SU-DHL-6 (cell line): ENCODE results near the gene PTPN20.

Experiments
- H2AFZ ChIP-seq: fragments of 200-600 bp; sonication (generic); 2 replicates; pipeline ENCODE4 v1.6.1; 2014; ENCODE audit warnings: low read depth, mild to moderate bottlenecking, moderate library complexity, mixed read lengths, antibody characterized with exemption, low read length; ENCODE audit not compliant: severe bottlenecking
- H3F3A ChIP-seq: fragments of 200-600 bp; shearing (Covaris generic); 2 replicates; pipeline ENCODE4 v1.6.0; 2016; ENCODE audit warnings: antibody characterized with exemption, mild to moderate bottlenecking; ENCODE audit not compliant: insufficient read depth
- H3K27ac ChIP-seq: fragments of 200-600 bp; sonication (generic); 2 replicates; pipeline ENCODE4 v1.5.1; 2016; ENCODE audit warnings: low read depth, mild to moderate bottlenecking, low read length, moderate library complexity, mixed read lengths
- H3K27me3 ChIP-seq: fragments of 200-600 bp; sonication (generic), shearing (Covaris generic); 2 replicates; pipeline ENCODE4 v1.6.0; 2014; ENCODE audit warnings: mild to moderate bottlenecking, low read length
- H3K36me3 ChIP-seq: fragments of 200-600 bp; sonication (generic); 2 replicates; pipeline ENCODE4 v1.6.1; 2014; ENCODE audit warnings: mild to moderate bottlenecking, low read length, mixed read lengths
- H3K4me2 ChIP-seq: fragments of 300-600, 200-600 bp; shearing (Covaris generic), sonication (generic); 2 replicates; pipeline ENCODE4 v1.6.0; 2014; ENCODE audit warnings: low read length, low read depth, mild to moderate bottlenecking; ENCODE audit not compliant: poor library complexity, severe bottlenecking
- H3K4me3 ChIP-seq: fragments of 200-600 bp; sonication (generic); 2 replicates; pipeline ENCODE4 v1.5.1; 2014; ENCODE audit warnings: antibody characterized with exemption, low read length, mild to moderate bottlenecking, mixed read lengths; ENCODE audit not compliant: insufficient read depth, poor library complexity, severe bottlenecking
- H3K79me2 ChIP-seq: fragments of 200-600 bp; sonication (generic); 2 replicates; pipeline ENCODE4 v1.6.1; 2014; ENCODE audit warnings: mild to moderate bottlenecking, low read length, moderate library complexity; ENCODE audit not compliant: insufficient read depth
- H3K9ac ChIP-seq: fragments of 200-600 bp; sonication (generic); 2 replicates; pipeline ENCODE4 v1.7.0; 2014; ENCODE audit warnings: mild to moderate bottlenecking, low read length
- H3K9me2 ChIP-seq: fragments of 200-600 bp; sonication (generic); replicated peaks from 2 replicates; pipeline ENCODE4 v1.6.1; 2014; ENCODE audit warnings: low read length; ENCODE audit not compliant: insufficient read depth
- H3K9me3 ChIP-seq: fragments of 200-600 bp; sonication (generic); 2 replicates; pipeline ENCODE4 v1.6.1; 2014; ENCODE audit warnings: low read length, mixed read lengths; ENCODE audit not compliant: insufficient read depth
- H4K20me1 ChIP-seq: fragments of 200-600 bp; sonication (generic); 2 replicates; pipeline ENCODE4 v1.6.1; 2014; ENCODE audit warnings: low read depth, mild to moderate bottlenecking, antibody characterized with exemption, low read length, moderate library complexity, mixed read lengths
- CTCF ChIP-seq: fragments of 200-600 bp; sonication (generic); IDR thresholded peaks from one replicate; pipeline ENCODE4 v1.5.1; 2017; ENCODE audit warnings: antibody characterized with exemption, mild to moderate bottlenecking, low read length, moderate library complexity; ENCODE audit not compliant: insufficient read depth, poor library complexity, severe bottlenecking
- EZH2phosphoT487 ChIP-seq: fragments of 200-600 bp; sonication (generic), shearing (Covaris generic); conservative IDR thresholded peaks from 2 replicates; pipeline ENCODE4 v1.6.1; 2018; ENCODE audit warnings: mild to moderate bottlenecking, antibody characterized with exemption, low read length, moderate library complexity, mixed read lengths

Gene PTPN20

GRCh38 chr10:47018026-47018735 lies 107.0 kb downstream of the PTPN20 start:
- Histone ChIP-seq H3K9me3 (no peaks in the 10 kb centered on the region), H3K4me2 (no peak overlapping the region), H3K79me2 (no peaks in the 10 kb centered on the region), H3K9ac (no peak overlapping the region), H2AFZ (no peak overlapping the region), H3K9me2 (no peaks in the 10 kb centered on the region), H3K4me3 (no peak overlapping the region), H4K20me1 (no peaks in the 10 kb centered on the region), H3F3A (no peaks in the 10 kb centered on the region), H3K36me3 (no peaks in the 10 kb centered on the region), H3K27ac (no peak overlapping the region), H3K27me3 (no peaks in the 10 kb centered on the region)
- TF ChIP-seq CTCF (no peak), EZH2phosphoT487 (no peak)

GRCh38 chr10:47019155-47020145 lies 108.2 kb downstream of the PTPN20 start:
- TF ChIP-seq CTCF = no peak
- TF ChIP-seq EZH2phosphoT487 = no peak
- no peaks in the 10 kb centered on the region for H3K79me2 ChIP-seq
- H3K9me2 ChIP-seq = no peaks in the 10 kb centered on the region
- H3F3A ChIP-seq = no peaks in the 10 kb centered on the region
- no peaks in the 10 kb centered on the region for H4K20me1 ChIP-seq
- no peak overlapping the region for H3K4me3 ChIP-seq
- no peak overlapping the region for H2AFZ ChIP-seq
- no peaks in the 10 kb centered on the region for H3K27me3 ChIP-seq
- no peak overlapping the region for H3K27ac ChIP-seq
- no peaks in the 10 kb centered on the region for H3K36me3 ChIP-seq
- no peaks in the 10 kb centered on the region for H3K9me3 ChIP-seq
- no peak overlapping the region for H3K4me2 ChIP-seq
- H3K9ac ChIP-seq = no peak overlapping the region

GRCh38 chr10:47020471-47020870 lies 109.2 kb downstream of the PTPN20 start:
- TF ChIP-seq CTCF = no peak
- no peak for TF ChIP-seq EZH2phosphoT487
- H3K79me2 ChIP-seq = no peaks in the 10 kb centered on the region
- H3K9me3 ChIP-seq = no peaks in the 10 kb centered on the region
- no peaks in the 10 kb centered on the region for H4K20me1 ChIP-seq
- H3K4me3 ChIP-seq = no peak overlapping the region
- H3K27ac ChIP-seq = no peak overlapping the region
- no peak overlapping the region for H2AFZ ChIP-seq
- H3K27me3 ChIP-seq = no peaks in the 10 kb centered on the region
- H3K9me2 ChIP-seq = no peaks in the 10 kb centered on the region
- H3K9ac ChIP-seq = no peak overlapping the region
- H3K36me3 ChIP-seq = no peaks in the 10 kb centered on the region
- no peaks in the 10 kb centered on the region for H3F3A ChIP-seq
- H3K4me2 ChIP-seq = no peak overlapping the region
